ENCODE results near the gene GTF2F1. TPM values are rescaled to one million over a fixed set of nuclear protein-coding genes. Genes with fewer than 3 reads are reported as not detected.

The GTF2F1 gene
- total and polyA plus RNA-seq, 10 of the 15 experiments (the other 5 are each of a cell fraction or from before 2014, with no cell fraction given) = 4.5 to 61.7 (median 48.5) TPM

- DNase-seq (ENCODE audit: low read depth, low spot score) (no peak), ATAC-seq (no peak), FAIRE-seq (no peak)
- Histone ChIP-seq H3K4me1 (ENCODE audit: control insufficient read depth, insufficient read depth, low read length) (no peaks in the 10 kb centered on the region), H3K4me3 (no peak overlapping the region), H3K27ac (ENCODE audit: control insufficient read depth, insufficient read depth) (no peak overlapping the region), H3K9ac (ENCODE audit: control insufficient read depth, insufficient read depth, low read length) (no peak overlapping the region), H3K9me3 (replicated peaks; ENCODE audit: control insufficient read depth, insufficient read depth, low read length) (no peaks in the 10 kb centered on the region), H3K36me3 (ENCODE audit: control insufficient read depth in 2 of 2, insufficient read depth in 2 of 2, low read length in 1 of 2) (peaks cover 0 to 4% of the 10 kb centered on the region in 2 experiments; a peak in 2 of 4 replicates), H4K20me1 (ENCODE audit: control insufficient read depth, insufficient read depth) (no peaks in the 10 kb centered on the region), H3K4me2 (ENCODE audit: control insufficient read depth, insufficient read depth) (no peak overlapping the region), H2AFZ (ENCODE audit: control insufficient read depth, low read depth, low read length) (no peak overlapping the region), H3K27me3 (replicated peaks in 1 of 2; ENCODE audit: control insufficient read depth in 2 of 2, insufficient read depth in 2 of 2, low read length in 1 of 2) (no peaks in the 10 kb centered on the region), H3K79me2 (ENCODE audit: control insufficient read depth, insufficient read depth, low read length) (no peaks in the 10 kb centered on the region)
- TF ChIP-seq REST (IDR thresholded peaks at IDR 0.05; ENCODE audit: low read depth, low read length) = no peak
- no peak for TF ChIP-seq BMI1 (IDR thresholded peaks at IDR 0.05; ENCODE audit: borderline replicate concordance)
- no peak for TF ChIP-seq RB1 (IDR thresholded peaks at IDR 0.05; ENCODE audit: borderline replicate concordance)
- no peak for TF ChIP-seq ZNF274 (IDR thresholded peaks at IDR 0.05; ENCODE audit: insufficient read depth, insufficient read length)
- no peak for TF ChIP-seq CEBPB (IDR thresholded peaks at IDR 0.05; ENCODE audit: borderline replicate concordance in 1 of 2, low read depth in 2 of 2, low read length in 2 of 2)
- TF ChIP-seq BACH1 (IDR thresholded peaks at IDR 0.05; ENCODE audit: borderline replicate concordance) = no peak
- no peak for TF ChIP-seq STAT1 (conservative IDR thresholded peaks at IDR 0.05)
- no peak for TF ChIP-seq IRF4 (IDR thresholded peaks at IDR 0.05; ENCODE audit: low read depth, low read length)
- TF ChIP-seq ZNF687 (IDR thresholded peaks at IDR 0.05) = no peak
- TF ChIP-seq RFX5 (IDR thresholded peaks at IDR 0.05; ENCODE audit: low read depth, low read length) = no peak
- no peak for TF ChIP-seq SREBF2 (IDR thresholded peaks at IDR 0.05; ENCODE audit: low read length)
- no peak for TF ChIP-seq CHD1 (IDR thresholded peaks at IDR 0.05; ENCODE audit: low read depth, low read length)
- no peak for TF ChIP-seq CHD4 (IDR thresholded peaks at IDR 0.05)
- no peak for TF ChIP-seq SP1 (IDR thresholded peaks at IDR 0.05; ENCODE audit: low read depth, low read length)
- no peak for TF ChIP-seq POU2F2 (IDR thresholded peaks at IDR 0.05; ENCODE audit: borderline replicate concordance, low read depth, low read length)
- no peak for TF ChIP-seq CREM (IDR thresholded peaks at IDR 0.05; ENCODE audit: low read depth)
- ChIA-PET SMC1A (ENCODE audit: uncharacterized antibody, unreplicated experiment) (no interaction called here), CTCF (no interaction called here), RAD21 (ENCODE audit: unreplicated experiment) (no interaction called here), POLR2A (no interaction called here)
- 89% methylated on average over 6 of the region's 6 CpGs for WGBS (ENCODE audit: insufficient coverage, insufficient replicate concordance, low lambda C conversion rate, missing lambda C conversion rate)
- intact Hi-C loops (cut with micrococcal nuclease; ENCODE audit: unreplicated experiment) = no loop called here
- BruUV-seq (replicated peaks) = no TSS peak
- in situ Hi-C loops (cut with MboI) = no loop called here
These were observed 16.4 kb upstream of the GTF2F1 start for GRCh38 chr19:6409346-6409745.
